Ovary (tissue), 9 donors: ENCODE data around the gene PLEKHN1. TPM values are rescaled to one million over a fixed set of nuclear protein-coding genes. Genes with fewer than 3 reads are reported as not detected.
A peak's percentile ranks its signal among the peaks of the same experiment; 100 is the strongest.

Experiments used
- DNase-seq, 5 donors: peaks; one replicate each; pipeline ENCODE4 v3.0.0-alpha.2; 2019 to 2020
- H3K27ac ChIP-seq, 2 donors: fragments of 200-600 bp; one replicate each; pipeline versions ENCODE4 v1.5.1 to v1.8.0; 2019 to 2022
- H3K27me3 ChIP-seq: fragments of 200-600 bp; one replicate; pipeline ENCODE4 v1.8.0; 2022
- H3K36me3 ChIP-seq: fragments of 200-600 bp; sonication (generic); one replicate; pipeline ENCODE4 v1.5.1; 2019
- H3K4me1 ChIP-seq: one replicate; pipeline ENCODE4 v1.8.1; 2013; ENCODE audit warnings: mild to moderate bottlenecking, moderate library complexity; ENCODE audit not compliant: insufficient read depth
- H3K4me3 ChIP-seq: fragments of 200-600 bp; sonication (generic); one replicate; pipeline ENCODE4 v1.5.1; 2017
- H3K9me3 ChIP-seq, 2 donors: fragments of 200-600 bp in 1 of 2; sonication (generic) in 1 of 2; one replicate each; pipeline versions ENCODE4 v1.5.1 to v1.8.1; 2013 to 2019; ENCODE audit warnings: mild to moderate bottlenecking in 1 of 2, moderate library complexity in 1 of 2
- CTCF ChIP-seq, 3 donors: fragments of 450-650 bp in 2 of 3; fragments of 200-600 bp in 1 of 3; IDR thresholded peaks; one replicate each; pipeline versions ENCODE4 v1.5.1 to v1.8.0; 2016 to 2022; ENCODE audit warnings: antibody characterized with exemption in 3 of 3, mild to moderate bottlenecking in 1 of 3
- EP300 ChIP-seq: sonication (generic); formaldehyde crosslinking; IDR thresholded peaks from one replicate; pipeline ENCODE4 v1.6.1; 2017; ENCODE audit warnings: antibody characterized with exemption
- POLR2A ChIP-seq: fragments of 450-650 bp; IDR thresholded peaks from one replicate; pipeline ENCODE4 v1.6.1; 2017; ENCODE audit warnings: antibody characterized with exemption, mild to moderate bottlenecking, moderate library complexity
- WGBS, 3 donors: extraction: QIAGEN DNeasy Blood & Tissue Kit in 1 of 3; methylation state at CpG; one replicate each; pipeline versions ENCODE4 v1.1.5 to v1.1.7; 2013 to 2017; 5-methylcytosine and 5-hydroxymethylcytosine counted together
- intact Hi-C, 4 donors: fragments of 100-400 bp; cut with DNase I; formaldehyde crosslinking; loops; one replicate each; pipeline versions ENCODE4 v1.11.0 to v1.15.1; 2022 to 2023
- polyA plus RNA-seq, 2 donors: library from polyadenylated mRNA; stranded (reverse); fragments of 200-250 nt in 1 of 2; fragments of 350-450 nt in 1 of 2; fragmentation: Illumina TruSeq in 1 of 2; extraction: RNeasy Lipid Tissue Mini Kit (QIAGEN cat#74804) in 1 of 2; gene quantifications; one replicate each; pipeline ENCODE4 v1.2.3, GENCODE V29; 2013 to 2014
- total RNA-seq, 7 donors: library from RNA; depleted of rRNA in 2 of 7; stranded (reverse); fragments of >200 nt in 2 of 7; fragmentation: NEBNext Ultra II Directional in 3 of 7; extraction: Animal tissue kit (Norgen Biotek cat#: 25700) in 3 of 7; gene quantifications; one replicate each; pipeline versions ENCODE4 v1.1.0 to v1.2.4, GENCODE V29; 2016 to 2023
- donor health status: DM: no; HTN: no; CAD: no; lungs with moderate emphysema.
- donor health status: DM: no; HTN: no; CAD: no.
- donor health status: Bipolar disorder and iron deficiency.
- donor health status: DM: yes; HTN: yes; CAD: no.
- donor health status: DM: no; HTN: no; CAD: no.
- donor health status: DM: yes; HTN: yes; CAD: no.

The PLEKHN1 gene
- total and polyA plus RNA-seq, 9 donors = 0.10 to 0.34 (median 0.16) TPM; not detected in 3

DNA sequence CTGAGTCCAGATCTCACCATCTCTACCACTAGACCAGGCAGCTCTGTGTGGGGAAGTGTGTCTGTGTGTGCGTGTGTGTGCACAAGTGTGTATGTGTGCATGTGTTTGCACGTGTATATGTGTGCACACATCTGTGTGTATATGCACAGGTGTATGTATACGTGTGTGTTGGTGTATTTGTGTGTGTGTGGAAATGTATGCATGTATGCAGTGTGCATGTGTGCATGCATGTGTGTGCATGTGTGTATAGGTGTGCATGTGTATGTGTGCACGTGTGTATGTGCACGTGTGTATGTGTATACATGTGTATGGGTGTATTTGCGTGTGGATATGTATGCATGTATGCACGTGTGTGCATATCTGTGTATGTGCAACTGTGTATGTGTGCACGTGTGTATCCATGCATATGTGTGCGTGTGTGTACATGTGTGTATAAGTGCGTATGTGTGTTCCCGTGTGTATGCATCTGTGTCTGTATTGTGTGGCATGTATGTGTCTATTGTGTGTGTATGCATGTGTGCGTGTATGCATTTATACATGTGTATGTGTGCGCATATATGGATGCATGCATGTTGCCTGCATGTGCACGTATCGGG is 3.1 kb downstream of the PLEKHN1 start:
- no peaks in the 10 kb centered on the region for H3K4me1 ChIP-seq
- intact Hi-C loops = no loop called here

DNA sequence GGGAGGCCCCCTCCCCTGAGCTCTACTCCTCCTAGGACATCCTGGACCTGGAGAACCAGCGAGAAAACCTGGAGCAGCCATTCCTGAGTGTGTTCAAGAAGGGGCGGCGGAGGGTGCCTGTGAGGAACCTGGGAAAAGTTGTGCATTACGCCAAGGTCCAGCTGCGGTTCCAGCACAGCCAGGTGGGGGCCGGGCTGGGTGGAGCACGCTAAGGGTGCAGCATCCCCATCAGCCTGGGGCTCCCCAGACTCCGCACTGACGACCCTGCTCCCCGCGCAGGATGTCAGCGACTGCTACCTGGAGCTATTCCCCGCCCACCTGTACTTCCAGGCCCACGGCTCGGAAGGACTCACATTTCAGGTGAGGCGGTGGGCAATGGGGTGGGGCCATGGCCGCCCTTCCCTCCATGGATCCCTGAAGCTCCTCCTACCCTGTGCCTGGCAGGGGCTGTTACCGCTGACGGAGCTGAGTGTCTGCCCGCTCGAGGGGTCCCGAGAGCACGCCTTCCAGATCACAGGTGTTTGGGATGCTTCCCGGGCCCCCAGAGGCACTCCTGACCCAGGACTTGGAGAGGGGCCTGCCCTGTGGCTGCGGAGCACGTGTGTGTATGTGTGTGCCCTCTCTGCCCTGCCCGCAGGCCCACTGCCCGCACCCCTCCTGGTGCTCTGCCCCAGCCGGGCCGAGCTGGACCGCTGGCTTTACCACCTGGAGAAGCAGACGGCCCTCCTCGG is 4.1 kb downstream of the PLEKHN1 start:
- Histone ChIP-seq H3K4me3 (no peak overlapping the region), H3K36me3 (no peaks in the 10 kb centered on the region), H3K27me3 (no peaks in the 10 kb centered on the region), H3K9me3 (no peaks in the 10 kb centered on the region), H3K4me1 (no peaks in the 10 kb centered on the region), H3K27ac (no peak overlapping the region)
- 7 to 20% (median 11%) methylated on average over 19 to 33 of the region's 33 CpGs for WGBS, 3 donors
- intact Hi-C loops = no loop called here
- DNase-seq = no peak
- TF ChIP-seq CTCF (IDR thresholded peaks at IDR 0.05) (no peak), EP300 (no peak), POLR2A (no peak)

More for the DNA sequence above, 3.1 kb downstream of the PLEKHN1 start:
- no peaks in the 10 kb centered on the region for H3K36me3 ChIP-seq
- no peaks in the 10 kb centered on the region for H3K9me3 ChIP-seq
- TF ChIP-seq POLR2A (no peak), EP300 (no peak), CTCF (IDR thresholded peaks at IDR 0.05) (no peak)
- H3K27ac ChIP-seq = no peak overlapping the region
- H3K4me3 ChIP-seq = no peak overlapping the region
- H3K27me3 ChIP-seq = no peaks in the 10 kb centered on the region
- DNase-seq = no peak
- 76 to 80% (median 77%) methylated on average over 15 of the region's 15 CpGs for WGBS, 3 donors

- Histone ChIP-seq H3K27ac (no peak overlapping the region), H3K27me3 (no peaks in the 10 kb centered on the region), H3K4me3 (no peak overlapping the region), H3K36me3 (no peaks in the 10 kb centered on the region), H3K9me3 (no peaks in the 10 kb centered on the region), H3K4me1 (peaks cover under 1% of the 10 kb centered on the region)
- TF ChIP-seq CTCF (IDR thresholded peaks at IDR 0.05) (no peak), EP300 (no peak), POLR2A (no peak)
- 24 to 51% (median 43%) methylated on average over 17 to 42 of the region's 42 CpGs for WGBS, 3 donors
- DNase-seq = peak in 1 of 5 donors; percentile 32
- intact Hi-C loops = no loop called here
Measured at GRCh38 chr1:970973-971730, 4.9 kb downstream of the PLEKHN1 start.

DNA sequence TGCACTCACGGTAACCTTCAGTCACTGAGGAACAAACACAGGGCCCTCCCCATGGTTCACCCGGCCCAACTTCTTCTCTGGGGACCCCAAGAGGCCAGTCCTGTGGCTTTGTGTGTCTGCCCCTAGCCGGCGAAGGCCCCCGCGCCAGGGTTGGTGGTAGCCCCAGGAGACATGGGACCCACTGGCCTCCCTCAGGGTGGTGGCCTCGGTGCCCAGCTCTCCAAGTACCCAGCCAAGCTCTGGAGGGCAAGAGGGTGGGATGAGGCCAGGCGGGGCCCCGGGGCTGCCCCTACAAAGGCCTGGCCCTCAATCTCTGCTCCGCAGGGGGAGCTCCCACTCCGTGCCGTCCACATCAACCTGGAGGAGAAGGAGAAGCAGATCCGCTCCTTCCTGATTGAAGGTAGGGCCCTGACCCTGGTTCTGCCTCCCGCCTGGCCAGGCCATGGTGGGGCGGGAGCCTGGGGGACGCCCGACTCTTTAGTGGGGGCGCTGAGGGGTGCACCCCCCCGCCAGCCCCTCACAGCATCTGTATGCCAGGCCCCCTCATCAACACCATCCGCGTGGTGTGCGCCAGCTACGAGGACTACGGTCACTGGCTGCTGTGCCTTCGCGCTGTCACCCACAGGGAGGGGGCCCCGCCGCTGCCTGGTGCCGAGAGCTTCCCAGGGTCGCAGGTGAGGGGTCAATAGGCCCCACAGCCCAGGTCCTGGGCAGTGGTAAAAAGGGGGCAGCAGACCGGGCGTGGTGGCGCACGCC is 5.6 kb downstream of the PLEKHN1 start:
- no peak for TF ChIP-seq CTCF (IDR thresholded peaks at IDR 0.05)
- TF ChIP-seq EP300 = no peak
- no peaks in the 10 kb centered on the region for H3K9me3 ChIP-seq
- peak in 1 of 5 donors; percentile 31 for DNase-seq
- peaks cover 2% of the 10 kb centered on the region for H3K4me1 ChIP-seq
- no peaks in the 10 kb centered on the region for H3K27me3 ChIP-seq
- intact Hi-C loops = no loop called here
- 68 to 75% (median 74%) methylated on average over 29 to 34 of the region's 34 CpGs for WGBS, 3 donors
- H3K36me3 ChIP-seq = no peaks in the 10 kb centered on the region
- no peak overlapping the region for H3K27ac ChIP-seq
- no peak overlapping the region for H3K4me3 ChIP-seq
